GM12878 (cell line): ENCODE measurements around the gene UBE3D. TPM values are rescaled to one million over a fixed set of nuclear protein-coding genes. Genes with fewer than 3 reads are reported as not detected.

Source experiments
- CBFB ChIP-seq: IDR thresholded peaks from 2 replicates; pipeline ENCODE4 v1.6.1; 2016; ENCODE audit warnings: antibody characterized with exemption, low read depth
- EGR1 ChIP-seq, 2 experiments: IDR thresholded peaks; 1 replicate in 1 of 2; 2 replicates in 1 of 2; pipeline ENCODE4 v1.6.1; 2011 to 2012; ENCODE audit warnings: low read depth in 2 of 2, low read length in 2 of 2, borderline replicate concordance in 1 of 2, mild to moderate bottlenecking in 1 of 2, moderate library complexity in 1 of 2
- FOXM1 ChIP-seq: IDR thresholded peaks from 2 replicates; pipeline ENCODE4 v1.6.1; 2012; ENCODE audit warnings: low read depth, mild to moderate bottlenecking, inconsistent platforms, low read length, moderate library complexity
- HSF1 ChIP-seq: fragments of 150-350 bp; IDR thresholded peaks from 2 replicates; pipeline ENCODE4 v1.6.1; 2014; ENCODE audit warnings: mild to moderate bottlenecking, low read depth, low read length
- IKZF2 ChIP-seq, 2 experiments: fragments of 450-650 bp; IDR thresholded peaks; 2 replicates each; pipeline ENCODE4 v1.6.1; 2017; ENCODE audit warnings: mild to moderate bottlenecking in 2 of 2, moderate library complexity in 2 of 2
- MLLT1 ChIP-seq: fragments of 450-650 bp; IDR thresholded peaks from 2 replicates; pipeline ENCODE4 v1.6.1; 2016; ENCODE audit warnings: mild to moderate bottlenecking
- POLR2A ChIP-seq: IDR thresholded peaks from 2 replicates; pipeline ENCODE4 v1.6.1; 2011; ENCODE audit warnings: low read depth, mild to moderate bottlenecking, low read length
- RBBP5 ChIP-seq: fragments of 200-600 bp; sonication (generic); conservative IDR thresholded peaks from 2 replicates; pipeline ENCODE4 v1.6.1; 2016
- REST ChIP-seq: IDR thresholded peaks from 2 replicates; pipeline ENCODE4 v1.6.1; 2012; ENCODE audit warnings: mild to moderate bottlenecking, low read depth, low read length
- SKIL ChIP-seq: fragments of 450-650 bp; IDR thresholded peaks from 2 replicates; pipeline ENCODE4 v1.6.1; 2017; ENCODE audit warnings: mild to moderate bottlenecking, low read depth, inconsistent platforms; ENCODE audit not compliant: poor library complexity, severe bottlenecking
- SPI1 ChIP-seq: IDR thresholded peaks from 2 replicates; pipeline ENCODE4 v1.6.1; 2011; ENCODE audit warnings: low read depth, mild to moderate bottlenecking, low read length, moderate library complexity, borderline replicate concordance; ENCODE audit not compliant: insufficient read depth
- SREBF1 ChIP-seq: IDR thresholded peaks from 2 replicates; pipeline ENCODE4 v1.6.1; 2012; ENCODE audit warnings: mild to moderate bottlenecking, low read length
- SUZ12 ChIP-seq: fragments of 200-600 bp; sonication (generic); IDR thresholded peaks from one replicate; pipeline ENCODE4 v1.6.1; 2018; ENCODE audit warnings: antibody characterized with exemption, mild to moderate bottlenecking; ENCODE audit not compliant: unreplicated experiment
- TCF3 ChIP-seq: IDR thresholded peaks from 2 replicates; pipeline ENCODE4 v1.6.1; 2012; ENCODE audit warnings: low read depth, mild to moderate bottlenecking, low read length, borderline replicate concordance; ENCODE audit not compliant: insufficient read depth
- USF2 ChIP-seq: IDR thresholded peaks from 2 replicates; pipeline ENCODE4 v1.6.1; 2011; ENCODE audit warnings: low read depth, low read length, improper control_type of control experiment, borderline replicate concordance
- YBX1 ChIP-seq: fragments of 450-650 bp; IDR thresholded peaks from 2 replicates; pipeline ENCODE4 v1.6.1; 2016; ENCODE audit warnings: antibody characterized with exemption
- ZBTB33 ChIP-seq: fragments of 450-650 bp; IDR thresholded peaks from 2 replicates; pipeline ENCODE4 v1.6.1; 2017; ENCODE audit warnings: mild to moderate bottlenecking
- ZNF217 ChIP-seq: fragments of 450-650 bp; IDR thresholded peaks from 2 replicates; pipeline ENCODE4 v1.6.1; 2017; ENCODE audit warnings: antibody characterized with exemption, mild to moderate bottlenecking
- ZNF384 ChIP-seq: IDR thresholded peaks from 2 replicates; pipeline ENCODE4 v1.6.1; 2012; ENCODE audit warnings: low read depth, mild to moderate bottlenecking, low read length, improper control_type of control experiment, borderline replicate concordance
- polyA plus RNA-seq, 11 experiments: library from polyadenylated mRNA; depleted of rRNA in 4 of 11; unstranded in 6 of 11; stranded (reverse) in 5 of 11; fragments of >200 nt; fragmentation: Nextera tagmentation in 4 of 11; fragmentation: Illumina TruSeq in 1 of 11; extraction: Ambion mirVana in 4 of 11; extraction: Trizol in 1 of 11; gene quantifications; 1 replicate in 1 of 11; 2 replicates in 10 of 11; pipeline versions ENCODE4 v1.2.1 to v1.2.3, GENCODE V29; 2011 to 2016; ENCODE audit warnings: inconsistent platforms in 2 of 11, missing spikeins in 2 of 11, low read depth in 1 of 11
- total RNA-seq, 4 experiments: library from RNA; depleted of rRNA in 3 of 4; stranded (reverse); fragments of >200 nt in 3 of 4; fragmentation: Illumina TruSeq in 1 of 4; extraction: Trizol in 1 of 4; gene quantifications; 2 replicates each; pipeline versions ENCODE4 v1.2.1 to v1.2.3, GENCODE V29; 2013 to 2021

UBE3D gene
- total and polyA plus RNA-seq, 10 of the 15 experiments (the other 5 are each of a cell fraction or from before 2014, with no cell fraction given), result 4.3 to 9.0 (median 7.5) TPM

- TF ChIP-seq REST (no peak), SPI1 (peak; percentile 96), ZNF384 (peak; percentile 92), FOXM1 (no peak), POLR2A (no peak), USF2 (no peak), ZNF217 (no peak), ZBTB33 (no peak), RBBP5 (no peak), SKIL (no peak), HSF1 (no peak), SUZ12 (no peak), CBFB (no peak), IKZF2 (IDR thresholded peaks at IDR 0.05) (peak; percentile 64 to 66; a peak in 3 of 4 replicates), SREBF1 (no peak), YBX1 (no peak), MLLT1 (no peak), EGR1 (IDR thresholded peaks at IDR 0.05; ENCODE audit: borderline replicate concordance in 1 of 2, low read depth in 2 of 2, low read length in 2 of 2) (no peak), TCF3 (no peak)
Observed at GRCh38 chr6:83071023-83071422, 5.4 kb upstream of the UBE3D start (continued).
